Measurements from ENCODE around the gene LRRC14B.
"Not testable (repeated sequence)": the region's sequence is repeated elsewhere in the genome, so short reads cannot be mapped to it uniquely, and the experiment has no call there.

DNA sequence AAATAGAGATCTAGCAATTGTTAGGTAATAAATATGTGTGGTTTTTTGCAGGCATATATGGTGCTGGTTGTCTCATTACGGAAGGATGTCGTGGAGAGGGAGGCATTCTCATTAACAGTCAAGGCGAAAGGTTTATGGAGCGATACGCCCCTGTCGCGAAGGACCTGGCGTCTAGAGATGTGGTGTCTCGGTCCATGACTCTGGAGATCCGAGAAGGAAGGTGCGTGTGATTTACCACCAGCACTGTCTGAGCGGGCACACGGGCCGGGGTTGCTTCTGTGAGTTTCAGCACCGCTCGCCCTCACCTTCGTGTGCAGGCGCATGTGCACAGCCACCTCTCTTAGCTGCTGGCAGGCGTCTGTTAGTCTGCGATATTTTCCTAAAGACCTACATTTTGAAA lies 42.1 kb downstream of the LRRC14B start:
- TF ChIP-seq, protein P1, sequence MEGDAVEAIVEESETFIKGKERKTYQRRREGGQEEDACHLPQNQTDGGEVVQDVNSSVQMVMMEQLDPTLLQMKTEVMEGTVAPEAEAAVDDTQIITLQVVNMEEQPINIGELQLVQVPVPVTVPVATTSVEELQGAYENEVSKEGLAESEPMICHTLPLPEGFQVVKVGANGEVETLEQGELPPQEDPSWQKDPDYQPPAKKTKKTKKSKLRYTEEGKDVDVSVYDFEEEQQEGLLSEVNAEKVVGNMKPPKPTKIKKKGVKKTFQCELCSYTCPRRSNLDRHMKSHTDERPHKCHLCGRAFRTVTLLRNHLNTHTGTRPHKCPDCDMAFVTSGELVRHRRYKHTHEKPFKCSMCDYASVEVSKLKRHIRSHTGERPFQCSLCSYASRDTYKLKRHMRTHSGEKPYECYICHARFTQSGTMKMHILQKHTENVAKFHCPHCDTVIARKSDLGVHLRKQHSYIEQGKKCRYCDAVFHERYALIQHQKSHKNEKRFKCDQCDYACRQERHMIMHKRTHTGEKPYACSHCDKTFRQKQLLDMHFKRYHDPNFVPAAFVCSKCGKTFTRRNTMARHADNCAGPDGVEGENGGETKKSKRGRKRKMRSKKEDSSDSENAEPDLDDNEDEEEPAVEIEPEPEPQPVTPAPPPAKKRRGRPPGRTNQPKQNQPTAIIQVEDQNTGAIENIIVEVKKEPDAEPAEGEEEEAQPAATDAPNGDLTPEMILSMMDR (IDR thresholded peaks at IDR 0.05) = not testable (repeated sequence)
- TF ChIP-seq POLR2A (IDR thresholded peaks at IDR 0.05) = not testable (repeated sequence)
